Neuronal stem cell (in vitro differentiated cells): ENCODE data around the gene ABHD5.

ENCODE experiments used
- DNase-seq: peaks from one replicate; pipeline ENCODE4 v3.0.0-alpha.2; 2013; ENCODE audit warnings: low spot score
- H2AFZ ChIP-seq: one replicate; pipeline ENCODE4 v1.6.1; 2013; ENCODE audit warnings: mild to moderate bottlenecking, low read length, inconsistent platforms
- H2AK5ac ChIP-seq: 2 replicates; pipeline ENCODE4 v1.6.1; 2013; ENCODE audit warnings: low read depth, mild to moderate bottlenecking, inconsistent platforms, low read length, moderate library complexity, mixed read lengths
- H2BK120ac ChIP-seq: 2 replicates; pipeline ENCODE4 v1.6.1; 2013; ENCODE audit warnings: low read depth, mild to moderate bottlenecking, inconsistent platforms, low read length, moderate library complexity, mixed read lengths
- H2BK12ac ChIP-seq: one replicate; pipeline ENCODE4 v1.6.1; 2013; ENCODE audit warnings: low read length, inconsistent platforms
- H2BK15ac ChIP-seq: 2 replicates; pipeline ENCODE4 v1.6.1; 2013; ENCODE audit warnings: mild to moderate bottlenecking, low read length, inconsistent platforms, mixed read lengths
- H2BK5ac ChIP-seq: one replicate; pipeline ENCODE4 v1.6.1; 2013; ENCODE audit warnings: inconsistent platforms, mild to moderate bottlenecking, low read length, moderate library complexity
- H3K14ac ChIP-seq: one replicate; pipeline ENCODE4 v1.6.1; 2013; ENCODE audit warnings: low read length, inconsistent platforms
- H3K18ac ChIP-seq: 2 replicates; pipeline ENCODE4 v1.6.1; 2013; ENCODE audit warnings: low read length, inconsistent platforms
- H3K23ac ChIP-seq: 2 replicates; pipeline ENCODE4 v1.6.1; 2013; ENCODE audit warnings: low read depth, mild to moderate bottlenecking, mixed read lengths, low read length, inconsistent platforms; ENCODE audit not compliant: poor library complexity
- H3K27ac ChIP-seq: replicated peaks from 3 replicates; pipeline ENCODE4 v1.5.1; 2013; ENCODE audit warnings: low read length, inconsistent platforms
- H3K27me3 ChIP-seq, 3 experiments: 2 replicates each; pipeline ENCODE4 v1.6.1; 2013; ENCODE audit warnings: low read length in 3 of 3, mild to moderate bottlenecking in 2 of 3, inconsistent platforms in 1 of 3, low read depth in 1 of 3, mixed read lengths in 1 of 3, moderate library complexity in 1 of 3; ENCODE audit not compliant: control insufficient read depth in 3 of 3, insufficient read depth in 3 of 3
- H3K36me3 ChIP-seq, 2 donors: replicated peaks in 1 of 2; 2 replicates each; pipeline ENCODE4 v1.6.1; 2013; ENCODE audit warnings: low read length in 2 of 2; ENCODE audit not compliant: control insufficient read depth in 2 of 2, insufficient read depth in 2 of 2
- H3K4ac ChIP-seq: 2 replicates; pipeline ENCODE4 v1.6.1; 2013; ENCODE audit warnings: inconsistent platforms, mild to moderate bottlenecking, low read length, moderate library complexity
- H3K4me1 ChIP-seq, 2 donors: 1 replicate in 1 of 2; 2 replicates in 1 of 2; pipeline ENCODE4 v1.6.1; 2013; ENCODE audit warnings: low read length in 2 of 2, low read depth in 1 of 2; ENCODE audit not compliant: control insufficient read depth in 2 of 2, insufficient read depth in 1 of 2
- H3K4me2 ChIP-seq: one replicate; pipeline ENCODE4 v1.6.1; 2013; ENCODE audit warnings: mild to moderate bottlenecking, low read length, inconsistent platforms; ENCODE audit not compliant: insufficient read depth, poor library complexity, severe bottlenecking
- H3K4me3 ChIP-seq, 2 donors: 2 replicates each; pipeline ENCODE4 v1.5.1; 2013; ENCODE audit warnings: low read length in 2 of 2, mild to moderate bottlenecking in 2 of 2, inconsistent platforms in 1 of 2, moderate library complexity in 1 of 2
- H3K79me1 ChIP-seq: one replicate; pipeline ENCODE4 v1.6.1; 2013; ENCODE audit warnings: low read depth, mild to moderate bottlenecking, inconsistent platforms, low read length, moderate library complexity
- H3K9ac ChIP-seq: one replicate; pipeline ENCODE4 v1.6.1; 2013; ENCODE audit warnings: mild to moderate bottlenecking, low read depth, low read length, inconsistent platforms; ENCODE audit not compliant: poor library complexity
- H3K9me3 ChIP-seq, 2 donors: replicated peaks in 1 of 2; 2 replicates each; pipeline versions ENCODE3 to v1.6.1; 2013; ENCODE audit warnings: low read length in 2 of 2, mild to moderate bottlenecking in 2 of 2, inconsistent platforms in 1 of 2, low read depth in 1 of 2, mixed read lengths in 1 of 2, moderate library complexity in 1 of 2; ENCODE audit not compliant: control insufficient read depth in 2 of 2, insufficient read depth in 1 of 2
- H4K8ac ChIP-seq: one replicate; pipeline ENCODE4 v1.6.1; 2013; ENCODE audit warnings: low read depth, mild to moderate bottlenecking, inconsistent platforms, low read length, moderate library complexity
- H4K91ac ChIP-seq: one replicate; pipeline ENCODE4 v1.6.1; 2013; ENCODE audit warnings: low read length, low read depth, mild to moderate bottlenecking, inconsistent platforms; ENCODE audit not compliant: poor library complexity
- WGBS, 2 donors: extraction: QIAGEN DNeasy Blood & Tissue Kit; methylation state at CpG; one replicate each; pipeline ENCODE4 v1.1.7; 2013; ENCODE audit warnings: missing lambda C conversion rate in 2 of 2, mixed read lengths in 1 of 2; ENCODE audit not compliant: insufficient read length in 2 of 2, insufficient replicate concordance in 1 of 2; ENCODE audit errors: extremely low coverage in 2 of 2; 5-methylcytosine and 5-hydroxymethylcytosine counted together

The ABHD5 gene

GRCh38 chr3:43735618-43736017 is 44.9 kb downstream of the ABHD5 start:
- DNase-seq = no peak
- Histone ChIP-seq H2BK12ac (no peak overlapping the region), H3K9ac (no peak overlapping the region), H3K14ac (no peak overlapping the region), H3K9me3 (no peaks in the 10 kb centered on the region), H2AK5ac (no peak overlapping the region), H2BK120ac (no peak overlapping the region), H3K18ac (no peak overlapping the region), H2AFZ (no peak overlapping the region), H4K8ac (no peak overlapping the region), H3K4me1 (no peaks in the 10 kb centered on the region), H3K4me2 (no peak overlapping the region), H3K27ac (no peak overlapping the region), H3K4me3 (no peak overlapping the region), H3K4ac (no peak overlapping the region), H2BK15ac (no peak overlapping the region), H3K23ac (no peak overlapping the region), H3K79me1 (no peaks in the 10 kb centered on the region), H3K27me3 (no peaks in the 10 kb centered on the region), H4K91ac (no peak overlapping the region), H2BK5ac (no peak overlapping the region), H3K36me3 (no peaks in the 10 kb centered on the region)
- no CpG with 5 or more reads among the region's 4 CpGs for WGBS, 2 donors

- H3K23ac ChIP-seq = no peak overlapping the region
- no CpG with 5 or more reads among the region's 8 CpGs for WGBS, 2 donors
- H3K27me3 ChIP-seq = no peaks in the 10 kb centered on the region
- H4K8ac ChIP-seq = no peak overlapping the region
- no peak overlapping the region for H2BK15ac ChIP-seq
- H2AK5ac ChIP-seq = no peak overlapping the region
- H4K91ac ChIP-seq = no peak overlapping the region
- no peaks in the 10 kb centered on the region for H3K36me3 ChIP-seq
- H2BK5ac ChIP-seq = no peak overlapping the region
- no peak overlapping the region for H3K4me3 ChIP-seq
- H3K9ac ChIP-seq = no peak overlapping the region
- no peaks in the 10 kb centered on the region for H3K79me1 ChIP-seq
- H3K14ac ChIP-seq = no peak overlapping the region
- no peak overlapping the region for H2AFZ ChIP-seq
- no peak overlapping the region for H2BK120ac ChIP-seq
- H3K4ac ChIP-seq = no peak overlapping the region
- H3K4me1 ChIP-seq = no peaks in the 10 kb centered on the region
- no peak overlapping the region for H3K4me2 ChIP-seq
- no peak overlapping the region for H3K18ac ChIP-seq
- no peak overlapping the region for H2BK12ac ChIP-seq
- H3K9me3 ChIP-seq = no peaks in the 10 kb centered on the region
- H3K27ac ChIP-seq = no peak overlapping the region
- DNase-seq = no peak
Measured at GRCh38 chr3:43736558-43737440, 46.1 kb downstream of the ABHD5 start.

DNA sequence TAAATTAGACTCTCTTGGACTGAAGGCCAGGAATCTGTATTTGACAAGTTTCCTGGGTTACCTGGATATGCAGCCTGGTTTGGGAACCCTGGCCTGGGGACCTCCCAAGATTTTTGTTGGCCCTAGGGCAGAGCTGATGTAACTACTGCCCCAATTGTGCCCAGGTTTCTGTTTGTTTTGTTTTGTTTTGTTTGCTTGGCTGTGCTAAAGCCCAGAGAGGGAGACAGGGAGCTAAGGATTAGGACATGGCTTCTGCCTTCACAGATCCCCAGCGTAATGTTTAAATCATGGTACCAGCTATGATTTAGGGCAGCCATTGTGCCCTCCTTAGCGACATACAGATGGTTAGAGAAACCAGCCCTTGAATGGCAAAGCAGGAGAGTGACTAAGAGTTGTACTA is 47.6 kb downstream of the ABHD5 start:
- no peaks in the 10 kb centered on the region for H3K9me3 ChIP-seq

GRCh38 chr3:43742920-43743319 is 52.2 kb downstream of the ABHD5 start:
- no peak overlapping the region for H3K4me3 ChIP-seq
- H2BK12ac ChIP-seq = no peak overlapping the region
- no peak overlapping the region for H3K23ac ChIP-seq
- no peak overlapping the region for H2BK120ac ChIP-seq
- H3K27ac ChIP-seq = no peak overlapping the region
- peaks cover 0 to 2% of the 10 kb centered on the region in 2 donors for H3K9me3 ChIP-seq
- H2BK15ac ChIP-seq = no peak overlapping the region
- H3K79me1 ChIP-seq = no peaks in the 10 kb centered on the region
- no peak overlapping the region for H3K14ac ChIP-seq
- H3K4me1 ChIP-seq = no peaks in the 10 kb centered on the region
- no peak overlapping the region for H4K8ac ChIP-seq
- H2BK5ac ChIP-seq = no peak overlapping the region
- H3K9ac ChIP-seq = no peak overlapping the region
- no peak overlapping the region for H4K91ac ChIP-seq
- no peaks in the 10 kb centered on the region for H3K36me3 ChIP-seq
- H2AFZ ChIP-seq = no peak overlapping the region
- no peak overlapping the region for H3K4me2 ChIP-seq
- no peak overlapping the region for H2AK5ac ChIP-seq
- DNase-seq = no peak
- H3K4ac ChIP-seq = no peak overlapping the region
- no CpG with 5 or more reads among the region's 3 CpGs for WGBS, 2 donors
- H3K27me3 ChIP-seq = no peaks in the 10 kb centered on the region
- H3K18ac ChIP-seq = no peak overlapping the region

More for the DNA sequence above, 47.6 kb downstream of the ABHD5 start:
- no peak overlapping the region for H4K8ac ChIP-seq
- H3K14ac ChIP-seq = no peak overlapping the region
- no peak overlapping the region for H3K9ac ChIP-seq
- WGBS, 2 donors = no CpG with 5 or more reads among the region's 2 CpGs
- no peak overlapping the region for H3K4ac ChIP-seq
- H2BK15ac ChIP-seq = no peak overlapping the region
- no peak overlapping the region for H2BK120ac ChIP-seq
- no peaks in the 10 kb centered on the region for H3K79me1 ChIP-seq
- H2BK5ac ChIP-seq = no peak overlapping the region
- no peak overlapping the region for H2BK12ac ChIP-seq
- no peak overlapping the region for H2AK5ac ChIP-seq
- H3K23ac ChIP-seq = no peak overlapping the region
- no peak overlapping the region for H3K18ac ChIP-seq
- H3K4me2 ChIP-seq = no peak overlapping the region
- H4K91ac ChIP-seq = no peak overlapping the region
- H3K27ac ChIP-seq = no peak overlapping the region
- H3K27me3 ChIP-seq = no peaks in the 10 kb centered on the region
- no peak for DNase-seq
- no peak overlapping the region for H2AFZ ChIP-seq
- no peak overlapping the region for H3K4me3 ChIP-seq
- no peaks in the 10 kb centered on the region for H3K36me3 ChIP-seq
- H3K4me1 ChIP-seq = no peaks in the 10 kb centered on the region
